ENCODE measurements around the gene MACROD1. TPM values are rescaled to one million over a fixed set of nuclear protein-coding genes. Genes with fewer than 3 reads are reported as not detected.

The MACROD1 gene
- total and polyA plus RNA-seq, 10 of the 15 experiments (the other 5 are each of a cell fraction or from before 2014, with no cell fraction given), result 1.2 to 22.7 (median 11.3) TPM; not detected in 1

GRCh38 chr11:64117763-64118459, 48.0 kb downstream of the MACROD1 start:
- intact Hi-C loops (cut with micrococcal nuclease; ENCODE audit: unreplicated experiment), result no loop called here
- Histone ChIP-seq H3K9me3 (replicated peaks; ENCODE audit: control insufficient read depth, insufficient read depth, low read length) (no peaks in the 10 kb centered on the region), H3K4me1 (ENCODE audit: control insufficient read depth, insufficient read depth, low read length) (no peaks in the 10 kb centered on the region), H3K9ac (ENCODE audit: control insufficient read depth, insufficient read depth, low read length) (no peak overlapping the region), H3K4me2 (ENCODE audit: control insufficient read depth, insufficient read depth) (no peak overlapping the region), H2AFZ (ENCODE audit: control insufficient read depth, low read depth, low read length) (no peak overlapping the region), H3K36me3 (ENCODE audit: control insufficient read depth in 2 of 2, insufficient read depth in 2 of 2, low read length in 1 of 2) (no peaks in the 10 kb centered on the region), H4K20me1 (ENCODE audit: control insufficient read depth, insufficient read depth) (no peaks in the 10 kb centered on the region), H3K4me3 (no peak overlapping the region), H3K27me3 (replicated peaks in 1 of 2; ENCODE audit: control insufficient read depth in 2 of 2, insufficient read depth in 2 of 2, low read length in 1 of 2) (no peaks in the 10 kb centered on the region), H3K79me2 (ENCODE audit: control insufficient read depth, insufficient read depth, low read length) (no peaks in the 10 kb centered on the region), H3K27ac (ENCODE audit: control insufficient read depth, insufficient read depth) (no peak overlapping the region)
- in situ Hi-C loops (cut with MboI), result no loop called here
- ChIA-PET POLR2A (no interaction called here), RAD21 (ENCODE audit: unreplicated experiment) (no interaction called here), SMC1A (ENCODE audit: uncharacterized antibody, unreplicated experiment) (interaction anchor here (0.6 kb wide), 1 partner anchor 91 kb away, joined by 3 read pairs; no protein-coding TSS in a partner anchor), CTCF (no interaction called here)
- ATAC-seq (no peak), DNase-seq (ENCODE audit: low read depth, low spot score) (no peak), FAIRE-seq (no peak)
- TF ChIP-seq SMAD1 (IDR thresholded peaks at IDR 0.05; ENCODE audit: low read depth, partially characterized antibody), result no peak
- no peak for TF ChIP-seq ZBTB11 (CRISPR knock-in tag; IDR thresholded peaks at IDR 0.05)
- TF ChIP-seq RELB (IDR thresholded peaks at IDR 0.05; ENCODE audit: low read depth), result no peak
- TF ChIP-seq HCFC1 (IDR thresholded peaks at IDR 0.05; ENCODE audit: low read length), result no peak
- no peak for TF ChIP-seq POLR2AphosphoS2 (IDR thresholded peaks at IDR 0.05; ENCODE audit: low read depth, low read length)
- no peak for TF ChIP-seq ZNF622 (IDR thresholded peaks at IDR 0.05)
- no peak for TF ChIP-seq CHD2 (IDR thresholded peaks at IDR 0.05; ENCODE audit: borderline replicate concordance, low read depth, low read length)
- no peak for TF ChIP-seq YBX1 (IDR thresholded peaks at IDR 0.05)
- no peak for TF ChIP-seq SMAD5 (IDR thresholded peaks at IDR 0.05; ENCODE audit: low read depth)
- no peak for TF ChIP-seq SMARCA5 (IDR thresholded peaks at IDR 0.05)
- WGBS (ENCODE audit: insufficient coverage, insufficient replicate concordance, low lambda C conversion rate, missing lambda C conversion rate), result 67% methylated on average over 32 of the region's 32 CpGs
- BruUV-seq (replicated peaks), result no TSS peak

Data from GM12878 (cell line).